Aorta (tissue), 5 donors: ENCODE results near the gene KLRF1. TPM values are rescaled to one million over a fixed set of nuclear protein-coding genes. Genes with fewer than 3 reads are reported as not detected.

Source experiments
- ATAC-seq: fragments of 200-7000 bp; cut with Tn5 transposase; one replicate; pipeline ENCODE4 v1.9.1; 2022; ENCODE audit warnings: moderate library complexity; ENCODE audit not compliant: low FRiP score
- DNase-seq, 2 donors: peaks; one replicate each; pipeline ENCODE4 v3.0.0-alpha.2; 2020
- H3K27ac ChIP-seq, 2 donors: one replicate each; pipeline ENCODE4 v1.5.1; 2013; ENCODE audit warnings: low read length in 2 of 2, mild to moderate bottlenecking in 2 of 2, moderate library complexity in 2 of 2, control low read depth in 1 of 2, inconsistent platforms in 1 of 2, low read depth in 1 of 2
- H3K27me3 ChIP-seq, 2 donors: one replicate each; pipeline ENCODE4 v1.6.1; 2013; ENCODE audit warnings: control low read depth in 1 of 2, low read length in 1 of 2, mild to moderate bottlenecking in 1 of 2, moderate library complexity in 1 of 2; ENCODE audit not compliant: insufficient read depth in 2 of 2, control insufficient read depth in 1 of 2
- H3K36me3 ChIP-seq, 2 donors: one replicate each; pipeline ENCODE4 v1.6.1; 2013; ENCODE audit warnings: control low read depth in 1 of 2, low read length in 1 of 2, mild to moderate bottlenecking in 1 of 2; ENCODE audit not compliant: insufficient read depth in 2 of 2, control insufficient read depth in 1 of 2
- H3K4me1 ChIP-seq, 2 donors: one replicate each; pipeline ENCODE4 v1.6.1; 2013; ENCODE audit warnings: low read length in 2 of 2, control low read depth in 1 of 2, mild to moderate bottlenecking in 1 of 2, moderate library complexity in 1 of 2; ENCODE audit not compliant: insufficient read depth in 2 of 2, control insufficient read depth in 1 of 2
- H3K4me3 ChIP-seq, 2 donors: one replicate each; pipeline ENCODE4 v1.5.1; 2013; ENCODE audit warnings: low read length in 2 of 2, control low read depth in 1 of 2, mild to moderate bottlenecking in 1 of 2
- H3K9me3 ChIP-seq: one replicate; pipeline ENCODE4 v1.6.1; 2013; ENCODE audit warnings: mild to moderate bottlenecking, low read length; ENCODE audit not compliant: control insufficient read depth
- WGBS, 2 donors: extraction: QIAGEN DNeasy Blood & Tissue Kit; methylation state at CpG; one replicate each; pipeline ENCODE4 v1.1.7; 2013; 5-methylcytosine and 5-hydroxymethylcytosine counted together
- intact Hi-C, 2 donors: fragments of 100-400 bp; cut with DNase I; formaldehyde crosslinking; loops; one replicate each; pipeline versions ENCODE4 v1.14.2 to v1.15.0; 2022
- polyA plus RNA-seq, 2 donors: library from polyadenylated mRNA; stranded (reverse); fragments of 200-250 nt; gene quantifications; one replicate each; pipeline ENCODE4 v1.2.3, GENCODE V29; 2013
- total RNA-seq, 2 donors: library from RNA; stranded (reverse); fragmentation: NEBNext Ultra II Directional; extraction: Animal tissue kit (Norgen Biotek cat#: 25700); gene quantifications; one replicate each; pipeline ENCODE4 v1.2.1, GENCODE V29; 2021
- donor health status: healthy with polysubstance abuse.
- donor health status: Bipolar disorder and iron deficiency.
- donor health status: DM: no; HTN: no; CAD: no.
- donor health status: DM: no; HTN: no; CAD: no.
- donor health status: DM: yes; HTN: yes; CAD: no.

Gene KLRF1
- total and polyA plus RNA-seq, 4 donors, result 0.36 to 1.1 TPM; not detected in 2

- Histone ChIP-seq H3K4me1 (peaks cover 0 to under 1% of the 10 kb centered on the region in 2 donors), H3K27ac (no peak overlapping the region), H3K36me3 (no peaks in the 10 kb centered on the region), H3K9me3 (peaks cover 3% of the 10 kb centered on the region), H3K4me3 (no peak overlapping the region), H3K27me3 (no peaks in the 10 kb centered on the region)
- DNase-seq (no peak), ATAC-seq (no peak)
- 69 to 71% methylated on average over 2 of the region's 2 CpGs for WGBS, 2 donors
- intact Hi-C loops, result no loop called here
Measured at GRCh38 chr12:9792961-9793617, 34.2 kb upstream of the KLRF1 start.

GRCh38 chr12:9793779-9794395 lies 33.4 kb upstream of the KLRF1 start:
- no peaks in the 10 kb centered on the region for H3K27me3 ChIP-seq
- H3K36me3 ChIP-seq, result no peaks in the 10 kb centered on the region
- intact Hi-C loops, result no loop called here
- WGBS, 2 donors, result 62 to 69% methylated on average over 8 of the region's 8 CpGs
- H3K27ac ChIP-seq, result no peak overlapping the region
- ATAC-seq (no peak), DNase-seq (no peak)
- peaks cover 3% of the 10 kb centered on the region for H3K9me3 ChIP-seq
- no peak overlapping the region for H3K4me3 ChIP-seq
- peaks cover 0 to 1% of the 10 kb centered on the region in 2 donors for H3K4me1 ChIP-seq

GRCh38 chr12:9794484-9795093 lies 32.7 kb upstream of the KLRF1 start:
- DNase-seq, result no peak
- ATAC-seq, result no peak
- no peak overlapping the region for H3K27ac ChIP-seq
- WGBS, 2 donors, result 39 to 43% methylated on average over 2 of the region's 2 CpGs
- peaks cover 0 to 1% of the 10 kb centered on the region in 2 donors for H3K4me1 ChIP-seq
- H3K27me3 ChIP-seq, result no peaks in the 10 kb centered on the region
- no peak overlapping the region for H3K4me3 ChIP-seq
- H3K9me3 ChIP-seq, result peaks cover 3% of the 10 kb centered on the region
- H3K36me3 ChIP-seq, result no peaks in the 10 kb centered on the region
- intact Hi-C loops, result no loop called here

GRCh38 chr12:9795945-9796344 lies 31.3 kb upstream of the KLRF1 start:
- intact Hi-C loops, result no loop called here
- no peaks in the 10 kb centered on the region for H3K27me3 ChIP-seq
- no peak for DNase-seq
- H3K4me1 ChIP-seq, result peaks cover 0 to 1% of the 10 kb centered on the region in 2 donors
- H3K9me3 ChIP-seq, result no peaks in the 10 kb centered on the region
- ATAC-seq, result no peak
- no peak overlapping the region for H3K4me3 ChIP-seq
- no peaks in the 10 kb centered on the region for H3K36me3 ChIP-seq
- 88 to 89% methylated on average over 2 of the region's 2 CpGs for WGBS, 2 donors
- H3K27ac ChIP-seq, result no peak overlapping the region

GRCh38 chr12:9796346-9796745 lies 30.9 kb upstream of the KLRF1 start:
- ATAC-seq, result no peak
- 77 to 87% methylated on average over 5 of the region's 5 CpGs for WGBS, 2 donors

GRCh38 chr12:9796971-9797370 lies 30.3 kb upstream of the KLRF1 start:
- DNase-seq (no peak), ATAC-seq (no peak)
- H3K4me3 ChIP-seq, result no peak overlapping the region
- H3K9me3 ChIP-seq, result no peaks in the 10 kb centered on the region
- whole genome bisulfite sequencing, 2 donors, result 31 to 42% methylated on average over 7 of the region's 7 CpGs
- H3K36me3 ChIP-seq, result no peaks in the 10 kb centered on the region
- intact Hi-C loops, result no loop called here
- peaks cover 0 to 1% of the 10 kb centered on the region in 2 donors for H3K4me1 ChIP-seq
- H3K27me3 ChIP-seq, result no peaks in the 10 kb centered on the region
- no peak overlapping the region for H3K27ac ChIP-seq

More at GRCh38 chr12:9796346-9796745, 30.9 kb upstream of the KLRF1 start:
- Histone ChIP-seq H3K27me3 (no peaks in the 10 kb centered on the region), H3K4me1 (peaks cover 0 to 1% of the 10 kb centered on the region in 2 donors), H3K4me3 (no peak overlapping the region), H3K9me3 (no peaks in the 10 kb centered on the region), H3K27ac (no peak overlapping the region), H3K36me3 (no peaks in the 10 kb centered on the region)
- intact Hi-C loops, result no loop called here
- DNase-seq, result no peak

- Histone ChIP-seq H3K27me3 (no peaks in the 10 kb centered on the region), H3K4me3 (no peak overlapping the region), H3K27ac (no peak overlapping the region), H3K36me3 (no peaks in the 10 kb centered on the region), H3K4me1 (peaks cover 0 to 1% of the 10 kb centered on the region in 2 donors), H3K9me3 (no peaks in the 10 kb centered on the region)
- ATAC-seq (no peak), DNase-seq (no peak)
- intact Hi-C loops, result no loop called here
- 50 to 53% methylated on average over 7 of the region's 7 CpGs for WGBS, 2 donors
Measured at GRCh38 chr12:9797722-9798619, 29.3 kb upstream of the KLRF1 start.

GRCh38 chr12:9799961-9800360 lies 27.3 kb upstream of the KLRF1 start:
- H3K27me3 ChIP-seq, result no peaks in the 10 kb centered on the region
- 79 to 86% methylated on average over 1 of the region's 1 CpG for WGBS, 2 donors
- no peaks in the 10 kb centered on the region for H3K36me3 ChIP-seq
- ATAC-seq (no peak), DNase-seq (no peak)
- peaks cover 0 to 1% of the 10 kb centered on the region in 2 donors for H3K4me1 ChIP-seq
- intact Hi-C loops, result no loop called here
- no peaks in the 10 kb centered on the region for H3K9me3 ChIP-seq
- H3K27ac ChIP-seq, result no peak overlapping the region
- H3K4me3 ChIP-seq, result no peak overlapping the region
